OCI-LY3 (cell line): ENCODE measurements around the gene CYP27B1.

Experiments used
- H2AFZ ChIP-seq: fragments of 200-600, 300-600 bp; shearing (Covaris generic); 2 replicates; pipeline ENCODE4 v1.6.0; 2014; ENCODE audit warnings: antibody characterized with exemption, low read depth, low read length
- H3K27ac ChIP-seq: fragments of 200-600, 300-600 bp; sonication (generic); 2 replicates; pipeline ENCODE4 v1.5.1; 2014; ENCODE audit warnings: mild to moderate bottlenecking, low read length, moderate library complexity, mixed read lengths
- H3K27me3 ChIP-seq: fragments of 200-600, 300-600 bp; sonication (generic); 2 replicates; pipeline ENCODE4 v1.6.1; 2014; ENCODE audit warnings: low read depth, low read length, mixed read lengths
- H3K36me3 ChIP-seq: fragments of 200-600, 300-600 bp; sonication (generic); replicated peaks from 2 replicates; pipeline ENCODE3; 2014; ENCODE audit warnings: low read depth, low read length, mixed read lengths
- H3K4me1 ChIP-seq: fragments of 300-600, 200-600 bp; sonication (generic); 2 replicates; pipeline ENCODE4 v1.6.1; 2014; ENCODE audit warnings: low read length, mixed read lengths
- H3K4me2 ChIP-seq: fragments of 200-600, 300-600 bp; sonication (generic); 2 replicates; pipeline ENCODE4 v1.6.1; 2014; ENCODE audit warnings: low read length, mixed read lengths
- H3K4me3 ChIP-seq: fragments of 300-600, 200-600 bp; sonication (generic); 2 replicates; pipeline ENCODE4 v1.5.1; 2014; ENCODE audit warnings: antibody characterized with exemption, mild to moderate bottlenecking, low read length, moderate library complexity
- H3K79me2 ChIP-seq: fragments of 300-600, 200-600 bp; shearing (Covaris generic); 2 replicates; pipeline ENCODE4 v1.6.1; 2014; ENCODE audit warnings: mild to moderate bottlenecking, low read length, mixed read lengths
- H3K9ac ChIP-seq: fragments of 300-600, 200-600 bp; shearing (Covaris generic); 2 replicates; pipeline ENCODE4 v1.6.0; 2014; ENCODE audit warnings: mild to moderate bottlenecking, low read length, moderate library complexity
- H3K9me3 ChIP-seq: fragments of 200-600, 300-600 bp; shearing (Covaris generic); 2 replicates; pipeline ENCODE4 v1.6.1; 2014; ENCODE audit warnings: low read length, mixed read lengths; ENCODE audit not compliant: insufficient read depth
- H4K20me1 ChIP-seq: fragments of 200-600, 300-600 bp; sonication (generic); 2 replicates; pipeline ENCODE4 v1.6.1; 2016; ENCODE audit warnings: low read length, mixed read lengths; ENCODE audit not compliant: insufficient read depth
- EZH2phosphoT487 ChIP-seq: fragments of 200-600 bp; shearing (Covaris generic); IDR thresholded peaks from 2 replicates; pipeline ENCODE4 v1.6.1; 2018; ENCODE audit warnings: antibody characterized with exemption, mixed run types, low read depth
- TF ChIP-seq, protein P1 (sequence below): fragments of 200-600, 300-600 bp; sonication (generic); IDR thresholded peaks from 2 replicates; pipeline ENCODE4 v1.5.1; 2014; ENCODE audit warnings: antibody characterized with exemption, low read length, low read depth

Gene CYP27B1

GRCh38 chr12:57735198-57735855 is 31.6 kb downstream of the CYP27B1 start:
- H3K79me2 ChIP-seq: no peaks in the 10 kb centered on the region
- no peak overlapping the region for H3K9ac ChIP-seq
- no peaks in the 10 kb centered on the region for H3K9me3 ChIP-seq
- no peaks in the 10 kb centered on the region for H3K4me1 ChIP-seq
- peaks cover 5% of the 10 kb centered on the region for H3K36me3 ChIP-seq
- no peak for TF ChIP-seq EZH2phosphoT487
- TF ChIP-seq, protein P1, sequence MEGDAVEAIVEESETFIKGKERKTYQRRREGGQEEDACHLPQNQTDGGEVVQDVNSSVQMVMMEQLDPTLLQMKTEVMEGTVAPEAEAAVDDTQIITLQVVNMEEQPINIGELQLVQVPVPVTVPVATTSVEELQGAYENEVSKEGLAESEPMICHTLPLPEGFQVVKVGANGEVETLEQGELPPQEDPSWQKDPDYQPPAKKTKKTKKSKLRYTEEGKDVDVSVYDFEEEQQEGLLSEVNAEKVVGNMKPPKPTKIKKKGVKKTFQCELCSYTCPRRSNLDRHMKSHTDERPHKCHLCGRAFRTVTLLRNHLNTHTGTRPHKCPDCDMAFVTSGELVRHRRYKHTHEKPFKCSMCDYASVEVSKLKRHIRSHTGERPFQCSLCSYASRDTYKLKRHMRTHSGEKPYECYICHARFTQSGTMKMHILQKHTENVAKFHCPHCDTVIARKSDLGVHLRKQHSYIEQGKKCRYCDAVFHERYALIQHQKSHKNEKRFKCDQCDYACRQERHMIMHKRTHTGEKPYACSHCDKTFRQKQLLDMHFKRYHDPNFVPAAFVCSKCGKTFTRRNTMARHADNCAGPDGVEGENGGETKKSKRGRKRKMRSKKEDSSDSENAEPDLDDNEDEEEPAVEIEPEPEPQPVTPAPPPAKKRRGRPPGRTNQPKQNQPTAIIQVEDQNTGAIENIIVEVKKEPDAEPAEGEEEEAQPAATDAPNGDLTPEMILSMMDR: no peak
- H3K4me3 ChIP-seq: no peak overlapping the region
- no peak overlapping the region for H3K27ac ChIP-seq
- no peaks in the 10 kb centered on the region for H4K20me1 ChIP-seq
- no peaks in the 10 kb centered on the region for H3K27me3 ChIP-seq
- no peak overlapping the region for H2AFZ ChIP-seq
- no peak overlapping the region for H3K4me2 ChIP-seq

GRCh38 chr12:57734591-57734990 is 32.3 kb downstream of the CYP27B1 start:
- H3K4me1 ChIP-seq: no peaks in the 10 kb centered on the region
- peaks cover 8% of the 10 kb centered on the region for H3K36me3 ChIP-seq
- no peak overlapping the region for H3K4me3 ChIP-seq
- H4K20me1 ChIP-seq: no peaks in the 10 kb centered on the region
- no peak overlapping the region for H3K27ac ChIP-seq
- no peak for TF ChIP-seq EZH2phosphoT487
- TF ChIP-seq, protein P1: no peak
- H3K9me3 ChIP-seq: no peaks in the 10 kb centered on the region
- H3K9ac ChIP-seq: no peak overlapping the region
- no peak overlapping the region for H2AFZ ChIP-seq
- no peaks in the 10 kb centered on the region for H3K27me3 ChIP-seq
- no peaks in the 10 kb centered on the region for H3K79me2 ChIP-seq
- no peak overlapping the region for H3K4me2 ChIP-seq

- Histone ChIP-seq H3K27me3 (no peaks in the 10 kb centered on the region), H2AFZ (no peak overlapping the region), H3K79me2 (no peaks in the 10 kb centered on the region), H3K4me1 (no peaks in the 10 kb centered on the region), H3K9me3 (no peaks in the 10 kb centered on the region), H3K36me3 (peaks cover 8% of the 10 kb centered on the region), H3K9ac (no peak overlapping the region), H3K27ac (no peak overlapping the region), H3K4me2 (no peak overlapping the region), H4K20me1 (no peaks in the 10 kb centered on the region), H3K4me3 (no peak overlapping the region)
- no peak for TF ChIP-seq EZH2phosphoT487
- TF ChIP-seq, protein P1: no peak
Observed at GRCh38 chr12:57733928-57734327, 33.0 kb downstream of the CYP27B1 start.

DNA sequence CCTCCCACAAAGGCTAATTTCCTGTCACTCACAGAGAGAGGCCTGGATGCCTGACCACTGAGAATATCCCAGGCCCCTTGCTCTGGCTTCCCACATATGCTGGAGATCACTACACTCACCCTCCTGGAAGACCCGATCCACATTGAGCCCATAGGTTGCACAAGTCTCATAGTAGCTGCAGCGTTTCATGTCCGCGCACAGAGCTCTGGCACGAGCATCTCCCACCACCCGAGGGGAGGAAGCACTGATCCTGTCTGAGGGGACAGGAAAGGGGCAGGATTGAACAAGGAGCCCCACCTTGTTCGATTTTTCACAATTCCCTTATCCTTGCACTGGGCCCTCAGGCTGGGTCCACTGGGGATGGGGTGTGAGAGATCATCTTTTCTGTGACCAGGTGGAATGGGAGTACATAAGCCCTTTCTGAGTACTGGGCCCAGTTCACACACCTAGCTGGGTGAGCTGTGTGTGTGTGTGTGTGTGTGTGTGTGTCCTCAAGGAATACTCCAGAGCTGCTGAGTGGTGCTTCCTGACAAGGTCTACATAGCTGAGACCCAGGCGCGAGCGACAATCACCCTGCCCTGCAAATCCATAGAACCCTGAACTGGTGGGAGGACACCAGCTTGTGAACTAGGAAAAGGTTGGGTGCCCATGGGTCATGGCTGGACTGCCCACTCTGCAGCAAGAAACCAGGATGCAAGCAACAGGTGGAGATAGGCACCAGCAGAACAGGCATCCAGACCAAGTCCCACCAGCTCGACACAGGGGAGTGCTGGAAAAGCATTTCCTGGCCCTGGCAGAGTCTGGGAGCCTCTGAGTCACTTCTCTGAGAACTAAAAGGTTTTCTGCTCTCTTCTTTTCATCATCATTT is 33.9 kb downstream of the CYP27B1 start:
- Histone ChIP-seq H3K9me3 (no peaks in the 10 kb centered on the region), H3K4me2 (no peak overlapping the region), H3K36me3 (peaks cover 8% of the 10 kb centered on the region), H3K79me2 (no peaks in the 10 kb centered on the region), H3K27me3 (no peaks in the 10 kb centered on the region), H3K4me3 (no peak overlapping the region), H2AFZ (no peak overlapping the region), H3K27ac (no peak overlapping the region), H4K20me1 (no peaks in the 10 kb centered on the region), H3K4me1 (no peaks in the 10 kb centered on the region), H3K9ac (no peak overlapping the region)
- TF ChIP-seq, protein P1: no peak
- no peak for TF ChIP-seq EZH2phosphoT487
